H9 (cell line): ENCODE results near the gene NCOA4. TPM values are rescaled to one million over a fixed set of nuclear protein-coding genes. Genes with fewer than 3 reads are reported as not detected.

Experiments
- DNase-seq: peaks from one replicate; pipeline ENCODE4 v3.0.0-alpha.2; 2017
- H2AFZ ChIP-seq: one replicate; pipeline ENCODE4 v1.6.1; 2013; ENCODE audit warnings: mild to moderate bottlenecking, low read length, control low read depth, moderate library complexity
- H2AK5ac ChIP-seq: 2 replicates; pipeline ENCODE4 v1.6.1; 2013; ENCODE audit warnings: low read length, control low read depth, mixed read lengths; ENCODE audit not compliant: insufficient read length
- H2BK120ac ChIP-seq: one replicate; pipeline ENCODE4 v1.6.1; 2013; ENCODE audit warnings: low read depth, mild to moderate bottlenecking, low read length, control low read depth, inconsistent platforms; ENCODE audit not compliant: poor library complexity, severe bottlenecking
- H2BK12ac ChIP-seq: 2 replicates; pipeline ENCODE4 v1.6.1; 2013; ENCODE audit warnings: low read length, control low read depth, mixed read lengths, low read depth; ENCODE audit not compliant: insufficient read length
- H2BK15ac ChIP-seq: 2 replicates; pipeline ENCODE4 v1.6.1; 2013; ENCODE audit warnings: low read depth, low read length, control low read depth
- H2BK20ac ChIP-seq: one replicate; pipeline ENCODE4 v1.6.1; 2013; ENCODE audit warnings: low read depth, mild to moderate bottlenecking, low read length, control low read depth, inconsistent platforms; ENCODE audit not compliant: poor library complexity, severe bottlenecking
- H2BK5ac ChIP-seq: 2 replicates; pipeline ENCODE4 v1.6.1; 2013; ENCODE audit warnings: low read length, control low read depth, mixed read lengths; ENCODE audit not compliant: insufficient read length
- H3K14ac ChIP-seq: 2 replicates; pipeline ENCODE4 v1.6.1; 2013; ENCODE audit warnings: low read length, control low read depth; ENCODE audit not compliant: insufficient read depth
- H3K18ac ChIP-seq: 2 replicates; pipeline ENCODE4 v1.6.1; 2013; ENCODE audit warnings: low read depth, mild to moderate bottlenecking, mixed read lengths, low read length, control low read depth; ENCODE audit not compliant: insufficient read length
- H3K23ac ChIP-seq: 2 replicates; pipeline ENCODE4 v1.6.1; 2013; ENCODE audit warnings: low read length, control low read depth, mixed read lengths, low read depth; ENCODE audit not compliant: insufficient read length
- H3K23me2 ChIP-seq: 2 replicates; pipeline ENCODE4 v1.6.1; 2013; ENCODE audit warnings: low read depth, mild to moderate bottlenecking, mixed read lengths, low read length, control low read depth; ENCODE audit not compliant: insufficient read length, poor library complexity, severe bottlenecking
- H3K27ac ChIP-seq: 2 replicates; pipeline ENCODE4 v1.5.1; 2013; ENCODE audit warnings: low read length, control low read depth, mixed read lengths, low read depth; ENCODE audit not compliant: insufficient read length
- H3K27me3 ChIP-seq: 2 replicates; pipeline ENCODE4 v1.6.1; 2013; ENCODE audit warnings: low read length, control low read depth, inconsistent platforms; ENCODE audit not compliant: insufficient read depth
- H3K4ac ChIP-seq: 2 replicates; pipeline ENCODE4 v1.6.1; 2013; ENCODE audit warnings: low read depth, mild to moderate bottlenecking, control low read depth, inconsistent platforms, low read length, moderate library complexity
- H3K4me1 ChIP-seq: 2 replicates; pipeline ENCODE4 v1.6.1; 2013; ENCODE audit warnings: low read length, control low read depth, inconsistent platforms; ENCODE audit not compliant: insufficient read depth
- H3K4me2 ChIP-seq: 2 replicates; pipeline ENCODE4 v1.6.1; 2013; ENCODE audit warnings: low read length, control low read depth, mixed read lengths; ENCODE audit not compliant: insufficient read length, insufficient read depth
- H3K56ac ChIP-seq: 2 replicates; pipeline ENCODE4 v1.6.1; 2013; ENCODE audit warnings: low read depth, mild to moderate bottlenecking, mixed read lengths, low read length, control low read depth; ENCODE audit not compliant: insufficient read length
- H3K79me1 ChIP-seq: 2 replicates; pipeline ENCODE4 v1.6.1; 2013; ENCODE audit warnings: low read depth, mild to moderate bottlenecking, moderate library complexity, low read length, control low read depth, inconsistent platforms; ENCODE audit not compliant: insufficient read depth, poor library complexity, severe bottlenecking
- H3K79me2 ChIP-seq: 2 replicates; pipeline ENCODE4 v1.6.1; 2013; ENCODE audit warnings: low read length, control low read depth, inconsistent platforms; ENCODE audit not compliant: insufficient read depth
- H3K9ac ChIP-seq: 2 replicates; pipeline ENCODE4 v1.6.1; 2013; ENCODE audit warnings: low read length, control low read depth, mixed read lengths; ENCODE audit not compliant: insufficient read length; ENCODE audit errors: extremely low read depth
- H3K9me3 ChIP-seq: one replicate; pipeline ENCODE4 v1.6.1; 2013; ENCODE audit warnings: low read depth, low read length, inconsistent platforms; ENCODE audit not compliant: control insufficient read depth
- H3T11ph ChIP-seq: one replicate; pipeline ENCODE4 v1.6.1; 2013; ENCODE audit warnings: mild to moderate bottlenecking, low read length, control low read depth, inconsistent platforms
- H4K20me1 ChIP-seq: one replicate; pipeline ENCODE4 v1.6.1; 2013; ENCODE audit not compliant: control insufficient read depth, insufficient read length, insufficient read depth
- H4K5ac ChIP-seq: 2 replicates; pipeline ENCODE4 v1.6.1; 2013; ENCODE audit warnings: low read depth, mild to moderate bottlenecking, mixed read lengths, low read length, control low read depth; ENCODE audit not compliant: insufficient read length
- H4K8ac ChIP-seq: replicated peaks from 2 replicates; pipeline ENCODE4 v1.6.1; 2013; ENCODE audit warnings: low read length, control low read depth, mixed read lengths, low read depth; ENCODE audit not compliant: insufficient read length
- H4K91ac ChIP-seq: 2 replicates; pipeline ENCODE4 v1.6.1; 2013; ENCODE audit warnings: low read depth, mild to moderate bottlenecking, moderate library complexity, mixed read lengths, low read length, control low read depth; ENCODE audit not compliant: insufficient read length
- H3K27ac Mint-ChIP-seq, 3 experiments: 2 replicates in 2 of 3; 3 replicates in 1 of 3; pipeline ENCODE4 v1.8.0; 2020 to 2021; ENCODE audit warnings: mixed read lengths in 3 of 3, mild to moderate bottlenecking in 1 of 3, moderate library complexity in 1 of 3
- H3K27me3 Mint-ChIP-seq: 2 replicates; pipeline ENCODE4 v1.8.0; 2021; ENCODE audit warnings: low read depth, mild to moderate bottlenecking, moderate library complexity, mixed read lengths
- H3K36me3 Mint-ChIP-seq, 3 experiments: 2 replicates in 2 of 3; 3 replicates in 1 of 3; pipeline ENCODE4 v1.8.0; 2020 to 2021; ENCODE audit warnings: low read depth in 3 of 3, mixed read lengths in 3 of 3; ENCODE audit not compliant: insufficient read depth in 1 of 3
- H3K4me1 Mint-ChIP-seq, 2 experiments: 2 replicates each; pipeline ENCODE4 v1.8.0; 2020; ENCODE audit warnings: mixed read lengths in 2 of 2
- H3K4me3 Mint-ChIP-seq, 2 experiments: 2 replicates in 1 of 2; 3 replicates in 1 of 2; pipeline ENCODE4 v1.8.0; 2020 to 2021; ENCODE audit warnings: mild to moderate bottlenecking in 2 of 2, mixed read lengths in 2 of 2, moderate library complexity in 1 of 2
- H3K9me3 Mint-ChIP-seq, 2 experiments: 2 replicates in 1 of 2; 3 replicates in 1 of 2; pipeline ENCODE4 v1.8.0; 2020; ENCODE audit warnings: mild to moderate bottlenecking in 2 of 2, mixed read lengths in 2 of 2, moderate library complexity in 1 of 2
- CTCF ChIP-seq: fragments of 200-600 bp; sonication (generic); conservative IDR thresholded peaks from 3 replicates; pipeline ENCODE4 v1.8.0; 2021; ENCODE audit warnings: antibody characterized with exemption, mild to moderate bottlenecking
- WGBS: extraction: QIAGEN DNeasy Blood & Tissue Kit; methylation state at CpG from one replicate; pipeline ENCODE4 v1.1.7; 2013; ENCODE audit warnings: missing lambda C conversion rate, low lambda C conversion rate, mixed read lengths; ENCODE audit not compliant: insufficient read length; ENCODE audit errors: extremely low coverage; 5-methylcytosine and 5-hydroxymethylcytosine counted together
- total RNA-seq: library from RNA; stranded (reverse); gene quantifications from 2 replicates; pipeline ENCODE4 v1.2.1, GENCODE V29; 2021

The NCOA4 gene
- total RNA-seq, 1 experiment from 2014 or later, result 83.3 TPM

DNA sequence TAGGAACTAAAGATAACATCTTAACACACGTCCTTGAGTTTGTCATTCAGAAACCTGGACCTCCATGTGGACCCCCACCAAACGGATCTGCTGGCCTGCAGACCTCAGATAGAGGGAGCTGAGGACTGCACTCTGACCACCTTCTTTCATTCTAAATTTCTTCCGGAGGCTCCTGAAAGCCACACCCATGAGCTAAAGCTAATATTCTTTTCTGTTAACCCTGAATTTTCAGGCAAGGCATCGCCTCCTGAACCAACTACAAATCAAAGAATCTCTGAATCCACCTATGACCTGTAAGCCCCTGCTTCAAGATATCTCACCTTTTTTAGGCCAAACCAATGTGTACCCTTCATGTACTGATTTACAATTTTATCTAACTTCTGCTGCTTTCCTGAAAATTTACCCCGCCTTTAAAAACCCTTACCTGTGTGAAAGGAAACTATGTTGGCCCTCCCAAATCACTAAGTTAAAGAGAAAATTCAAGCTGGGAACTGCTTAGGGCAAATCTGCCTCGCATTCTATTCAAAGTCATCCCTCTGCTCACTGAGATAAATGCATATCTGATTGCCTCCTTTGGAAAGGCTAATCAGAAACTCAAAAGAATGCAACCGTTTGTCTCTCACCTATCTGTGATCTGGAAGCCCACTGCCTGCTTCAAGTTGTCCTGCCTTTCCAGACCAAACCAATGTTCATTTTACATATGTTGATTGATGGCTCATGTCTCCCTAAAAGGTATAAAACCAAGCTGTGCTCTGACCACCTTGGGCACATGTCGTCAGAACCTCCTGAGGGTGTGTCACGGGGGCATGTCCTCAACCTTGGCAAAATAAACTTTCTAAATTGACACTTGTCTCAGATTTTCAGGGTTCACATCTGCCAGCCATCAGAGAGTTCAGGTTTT lies 23.4 kb upstream of the NCOA4 start:
- Mint-ChIP-seq H3K4me1 (peaks cover 38 to 46% of the 10 kb centered on the region in 2 experiments), H3K36me3 (peaks cover 0 to 5% (median 0%) of the 10 kb centered on the region in 3 experiments; a peak in 2 of 7 replicates), H3K4me3 (no peak overlapping the region; a peak in 1 of 5 replicates), H3K27ac (peak overlapping the region in 2 of 3 experiments; percentile 1 to 68; a peak in 3 of 7 replicates), H3K9me3 (peaks cover 4% of the 10 kb centered on the region in 2 experiments; a peak in 3 of 5 replicates), H3K27me3 (peaks cover 2% of the 10 kb centered on the region)
- peak overlapping the region; percentile 36 for H2BK120ac ChIP-seq
- H3K27me3 ChIP-seq, result no peaks in the 10 kb centered on the region
- no peak overlapping the region for H3K4me2 ChIP-seq
- H3K18ac ChIP-seq, result no peak overlapping the region
- H3K56ac ChIP-seq, result no peak overlapping the region
- no peak overlapping the region for H2AFZ ChIP-seq
- no peaks in the 10 kb centered on the region for H3K79me2 ChIP-seq
- WGBS, result no CpG with 5 or more reads among the region's 9 CpGs
- TF ChIP-seq CTCF, result no peak
- no peaks in the 10 kb centered on the region for H4K20me1 ChIP-seq
- H3K14ac ChIP-seq, result no peak overlapping the region
- H3K4ac ChIP-seq, result no peak overlapping the region
- H4K8ac ChIP-seq, result no peak overlapping the region
- no peak overlapping the region for H2AK5ac ChIP-seq
- H3K9ac ChIP-seq, result no peak overlapping the region
- no peak overlapping the region for H2BK20ac ChIP-seq
- H3K4me1 ChIP-seq, result peaks cover 13% of the 10 kb centered on the region; the same call in 1 of the 2 replicates
- H4K5ac ChIP-seq, result no peak overlapping the region
- H2BK12ac ChIP-seq, result no peak overlapping the region
- no peak overlapping the region for H4K91ac ChIP-seq
- H2BK15ac ChIP-seq, result no peak overlapping the region
- H3K23ac ChIP-seq, result no peak overlapping the region
- H2BK5ac ChIP-seq, result no peak overlapping the region
- no peaks in the 10 kb centered on the region for H3K9me3 ChIP-seq
- no peaks in the 10 kb centered on the region for H3K79me1 ChIP-seq
- DNase-seq, result no peak
- no peak overlapping the region for H3K27ac ChIP-seq
- H3T11ph ChIP-seq, result no peak overlapping the region
- H3K23me2 ChIP-seq, result no peaks in the 10 kb centered on the region
